OCI-LY3 (cell line): ENCODE measurements around the gene ARL8B.

ENCODE experiments used
- CTCF ChIP-seq: fragments of 200-600, 300-600 bp; sonication (generic); IDR thresholded peaks from 2 replicates; pipeline ENCODE4 v1.5.1; 2014; ENCODE audit warnings: antibody characterized with exemption, low read length, low read depth
- EZH2phosphoT487 ChIP-seq: fragments of 200-600 bp; shearing (Covaris generic); IDR thresholded peaks from 2 replicates; pipeline ENCODE4 v1.6.1; 2018; ENCODE audit warnings: antibody characterized with exemption, mixed run types, low read depth

GRCh38 chr3:5096336-5097008, 25.6 kb upstream of the ARL8B start:
- TF ChIP-seq EZH2phosphoT487 (no peak), CTCF (no peak)
